LNCAP (cell line): ENCODE data around the gene OR10P1.

ENCODE experiments used
- TF ChIP-seq, protein P1 (sequence below): fragments of 450-650 bp; IDR thresholded peaks from 2 replicates; pipeline ENCODE4 v1.5.1; 2017; ENCODE audit warnings: mild to moderate bottlenecking

Gene OR10P1

DNA sequence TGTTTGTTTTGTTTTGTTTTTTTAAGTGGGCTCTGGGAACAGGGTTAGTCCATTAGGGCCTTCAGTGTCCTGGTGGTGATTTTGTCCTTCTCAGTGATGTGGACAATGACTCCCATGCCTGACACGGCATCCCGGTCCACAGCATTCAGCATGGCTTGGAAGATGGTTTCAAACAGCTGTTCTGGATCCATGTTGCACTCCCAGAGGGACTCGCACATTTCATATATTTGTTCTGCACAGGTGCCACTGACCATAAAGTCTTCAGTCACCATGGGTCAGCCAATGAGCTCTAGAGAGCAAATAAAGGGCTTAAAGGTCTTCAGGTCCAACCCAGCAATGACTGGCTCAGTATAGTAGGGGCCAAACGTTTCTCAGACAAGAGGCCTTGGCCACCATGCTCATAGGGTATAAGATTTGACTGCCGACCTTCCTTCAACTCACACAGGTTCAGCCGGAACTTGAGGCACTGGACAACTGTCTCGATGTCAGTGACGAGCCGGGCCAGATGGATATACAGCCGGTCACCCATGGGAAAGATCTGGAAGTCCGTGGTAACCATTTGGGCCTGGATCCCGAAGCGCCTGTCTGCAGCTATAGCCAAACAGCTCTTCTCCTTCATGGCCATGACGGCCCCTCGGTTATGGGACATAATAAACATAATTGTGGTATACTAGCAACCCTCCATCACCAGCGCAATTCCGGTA is 18.0 kb downstream of the OR10P1 start:
- TF ChIP-seq, protein P1, sequence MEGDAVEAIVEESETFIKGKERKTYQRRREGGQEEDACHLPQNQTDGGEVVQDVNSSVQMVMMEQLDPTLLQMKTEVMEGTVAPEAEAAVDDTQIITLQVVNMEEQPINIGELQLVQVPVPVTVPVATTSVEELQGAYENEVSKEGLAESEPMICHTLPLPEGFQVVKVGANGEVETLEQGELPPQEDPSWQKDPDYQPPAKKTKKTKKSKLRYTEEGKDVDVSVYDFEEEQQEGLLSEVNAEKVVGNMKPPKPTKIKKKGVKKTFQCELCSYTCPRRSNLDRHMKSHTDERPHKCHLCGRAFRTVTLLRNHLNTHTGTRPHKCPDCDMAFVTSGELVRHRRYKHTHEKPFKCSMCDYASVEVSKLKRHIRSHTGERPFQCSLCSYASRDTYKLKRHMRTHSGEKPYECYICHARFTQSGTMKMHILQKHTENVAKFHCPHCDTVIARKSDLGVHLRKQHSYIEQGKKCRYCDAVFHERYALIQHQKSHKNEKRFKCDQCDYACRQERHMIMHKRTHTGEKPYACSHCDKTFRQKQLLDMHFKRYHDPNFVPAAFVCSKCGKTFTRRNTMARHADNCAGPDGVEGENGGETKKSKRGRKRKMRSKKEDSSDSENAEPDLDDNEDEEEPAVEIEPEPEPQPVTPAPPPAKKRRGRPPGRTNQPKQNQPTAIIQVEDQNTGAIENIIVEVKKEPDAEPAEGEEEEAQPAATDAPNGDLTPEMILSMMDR = no peak

DNA sequence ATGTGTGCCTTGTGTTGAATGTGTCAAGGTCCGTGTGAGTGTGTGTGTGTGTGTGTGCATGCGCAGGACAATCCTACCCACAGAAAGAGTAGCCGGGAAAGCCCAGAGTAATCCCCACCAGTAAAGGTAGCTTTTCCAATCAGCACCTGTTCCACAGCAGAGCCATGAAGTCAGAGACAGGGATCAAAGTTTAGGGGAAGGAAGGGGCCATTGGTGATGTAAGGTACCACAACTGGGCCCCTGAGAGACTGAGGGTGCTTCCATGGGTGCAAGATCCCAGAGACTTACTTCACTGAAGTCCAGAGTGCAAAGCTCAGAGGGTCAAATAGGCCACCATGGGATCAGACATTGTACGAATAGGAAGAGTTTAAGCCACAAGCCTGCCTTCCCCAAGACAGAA is 20.5 kb downstream of the OR10P1 start:
- TF ChIP-seq, protein P1 = no peak

DNA sequence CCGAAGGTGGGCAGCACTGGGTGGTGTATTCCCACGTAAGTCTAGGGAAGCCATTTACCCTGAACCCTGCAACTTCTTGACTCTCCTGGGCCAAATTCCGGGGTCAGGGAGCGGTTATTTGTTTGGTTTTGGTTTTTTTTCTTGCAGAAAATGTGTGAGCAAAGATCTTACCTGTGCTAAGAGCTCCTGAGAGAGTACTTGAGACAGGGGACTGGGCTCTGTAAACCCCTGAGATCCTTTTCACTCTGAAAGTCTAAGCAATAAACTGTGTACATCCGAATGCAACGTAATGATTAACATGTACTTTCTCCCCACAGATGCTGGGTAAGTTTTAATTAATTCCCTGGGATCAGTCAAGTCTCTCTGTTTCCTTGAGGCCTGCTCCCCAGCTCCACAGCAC is 21.5 kb downstream of the OR10P1 start:
- TF ChIP-seq, protein P1 = no peak

DNA sequence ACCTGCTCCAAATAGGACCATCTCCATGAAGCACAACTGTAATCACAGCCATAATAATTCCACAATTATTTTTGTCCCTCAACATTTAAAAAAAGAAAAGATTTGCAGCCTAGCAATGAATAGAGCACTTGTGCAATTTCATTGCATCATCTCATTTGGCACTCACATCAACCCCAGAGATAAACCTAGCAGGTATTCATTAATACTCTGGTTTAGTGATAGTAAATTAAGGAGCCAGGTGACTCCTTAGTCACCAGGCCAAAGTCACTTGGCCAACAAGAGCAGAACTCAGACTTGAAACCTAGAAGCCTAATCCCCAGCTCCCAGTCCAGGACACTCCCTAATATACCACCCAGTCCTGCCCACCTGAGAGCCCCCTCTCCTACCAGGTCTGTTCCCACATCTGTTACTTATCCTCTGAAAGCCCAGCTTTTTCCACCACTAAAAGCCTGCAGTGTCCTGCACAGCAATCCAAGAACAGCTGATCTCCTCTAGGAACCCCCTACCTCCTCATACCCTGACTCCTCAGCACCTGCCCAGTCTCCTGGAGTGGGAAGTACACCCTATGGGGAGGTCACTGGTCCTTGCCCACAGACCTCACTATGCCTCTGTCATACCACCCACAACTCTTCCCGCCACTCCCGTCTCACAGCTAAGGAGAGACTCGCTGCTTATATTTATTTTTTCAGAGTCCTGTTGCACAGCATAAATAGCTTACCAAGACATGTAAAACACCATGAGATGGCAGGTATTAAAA is 22.1 kb downstream of the OR10P1 start:
- TF ChIP-seq, protein P1 = no peak

DNA sequence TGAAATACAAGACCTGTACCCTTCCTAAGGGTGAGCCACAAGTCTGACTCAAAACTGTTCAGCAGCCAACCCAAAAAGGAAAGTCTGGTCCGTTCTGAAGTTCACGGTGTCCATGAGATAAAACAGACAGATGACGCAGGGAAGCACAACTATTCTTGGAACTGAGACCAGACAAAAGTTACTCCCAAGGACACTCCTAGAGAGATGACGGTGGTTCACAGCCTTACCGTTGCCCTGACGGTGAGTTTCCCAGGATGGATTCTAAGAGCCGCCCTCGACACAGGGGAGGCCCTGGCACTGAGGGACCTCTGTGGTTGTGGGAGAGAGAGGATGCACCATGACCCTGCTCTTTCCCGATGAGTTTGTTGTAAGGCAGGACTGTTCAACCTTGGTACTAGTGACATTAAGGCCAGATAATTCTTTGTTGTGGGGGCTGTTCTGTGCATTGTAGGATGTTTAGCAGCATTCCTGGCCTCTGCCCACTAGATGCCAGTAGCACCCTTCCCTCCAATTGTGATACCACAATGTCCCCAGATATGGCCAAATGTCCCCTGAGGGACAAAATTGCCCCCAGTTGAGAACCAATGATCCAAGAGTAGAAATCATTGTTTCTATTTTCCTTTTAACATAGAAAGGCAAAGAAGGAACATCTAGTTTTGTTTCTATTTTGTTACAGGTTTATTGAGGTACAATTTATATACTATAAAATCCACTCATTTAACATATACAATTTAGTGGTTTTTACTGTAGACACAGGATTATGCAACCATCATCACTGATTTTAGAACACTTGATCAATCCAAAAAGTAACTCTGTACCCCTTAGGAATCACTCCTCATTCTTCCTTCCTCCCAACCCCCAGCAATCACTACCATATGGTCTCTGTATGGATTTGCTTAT is 23.0 kb downstream of the OR10P1 start:
- TF ChIP-seq, protein P1 = peak; percentile 2; the same call in 1 of the 2 replicates

DNA sequence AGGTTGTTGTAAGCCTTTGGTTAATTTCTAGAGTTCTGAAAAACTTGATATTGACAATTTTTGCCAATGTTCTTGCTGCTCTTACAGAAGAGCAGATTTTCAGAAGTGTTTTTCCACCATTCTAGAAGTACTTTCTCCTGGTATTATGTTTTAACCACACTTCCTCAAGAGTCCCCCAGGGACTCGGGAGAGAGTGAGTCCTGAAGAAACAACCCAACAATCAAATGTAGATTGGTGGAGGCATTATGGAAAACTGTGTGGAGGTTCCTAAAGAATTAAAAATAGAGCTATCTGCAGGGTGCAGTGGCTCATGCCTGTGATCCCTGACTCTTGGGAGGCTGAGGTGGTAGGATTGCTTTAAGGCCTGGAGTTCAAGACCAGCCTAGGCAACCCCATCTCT is 26.7 kb downstream of the OR10P1 start:
- TF ChIP-seq, protein P1 = no peak

DNA sequence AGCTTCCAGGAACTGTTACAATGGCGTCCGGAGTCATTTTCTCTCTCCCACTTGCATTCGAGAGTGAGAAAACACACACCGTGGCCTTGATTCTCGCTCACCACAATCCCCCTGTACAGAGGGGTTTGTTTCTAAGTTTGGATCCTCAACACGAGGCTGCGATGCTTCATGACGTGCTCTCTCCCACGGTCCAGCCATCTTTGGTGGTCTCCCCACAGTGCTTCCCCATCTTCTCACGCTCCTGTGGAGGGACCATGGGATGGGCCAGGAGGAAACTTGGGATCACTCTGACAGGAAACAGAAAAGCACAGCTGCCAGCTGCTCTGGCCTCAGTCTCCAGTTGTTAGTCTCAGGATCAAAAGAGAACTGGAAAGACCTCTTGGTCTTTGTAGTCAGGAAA is 28.1 kb downstream of the OR10P1 start:
- TF ChIP-seq, protein P1 = no peak
